Glutamatergic neuron (in vitro differentiated cells): ENCODE data around the gene IRF5. TPM values are rescaled to one million over a fixed set of nuclear protein-coding genes. Genes with fewer than 3 reads are reported as not detected.

Source experiments
- DNase-seq: peaks from one replicate; pipeline ENCODE4 v3.0.0; 2022
- H3K27ac Mint-ChIP-seq: one replicate; pipeline ENCODE4 v1.8.0; 2020; ENCODE audit warnings: mild to moderate bottlenecking, mixed read lengths, inconsistent platforms; ENCODE audit not compliant: unreplicated experiment
- H3K27me3 Mint-ChIP-seq: one replicate; pipeline ENCODE4 v1.8.0; 2020; ENCODE audit warnings: mild to moderate bottlenecking, moderate library complexity, mixed read lengths, inconsistent platforms; ENCODE audit not compliant: unreplicated experiment
- H3K36me3 Mint-ChIP-seq: one replicate; pipeline ENCODE4 v1.8.0; 2020; ENCODE audit warnings: mild to moderate bottlenecking, mixed read lengths, inconsistent platforms; ENCODE audit not compliant: unreplicated experiment
- H3K4me1 Mint-ChIP-seq: one replicate; pipeline ENCODE4 v1.8.0; 2020; ENCODE audit warnings: mild to moderate bottlenecking, low read depth, mixed read lengths, inconsistent platforms; ENCODE audit not compliant: unreplicated experiment
- H3K4me3 Mint-ChIP-seq: one replicate; pipeline ENCODE4 v1.8.0; 2020; ENCODE audit warnings: mild to moderate bottlenecking, mixed read lengths, inconsistent platforms; ENCODE audit not compliant: unreplicated experiment
- H3K9me3 Mint-ChIP-seq: one replicate; pipeline ENCODE4 v1.8.0; 2020; ENCODE audit warnings: mild to moderate bottlenecking, moderate library complexity, mixed read lengths, inconsistent platforms; ENCODE audit not compliant: unreplicated experiment
- CTCF ChIP-seq: fragments of 200-600 bp; sonication (generic); IDR thresholded peaks from one replicate; pipeline ENCODE4 v1.5.0; 2021; ENCODE audit not compliant: partially characterized antibody, unreplicated experiment
- total RNA-seq: library from RNA; stranded (reverse); fragmentation: NEBNext Ultra II Directional; extraction: Animal tissue kit (Norgen Biotek cat#: 25700); gene quantifications from one replicate; pipeline ENCODE4 v1.2.1, GENCODE V29; 2021; ENCODE audit not compliant: unreplicated experiment

The IRF5 gene
- total RNA-seq, 1 donor from 2014 or later: not detected

DNA sequence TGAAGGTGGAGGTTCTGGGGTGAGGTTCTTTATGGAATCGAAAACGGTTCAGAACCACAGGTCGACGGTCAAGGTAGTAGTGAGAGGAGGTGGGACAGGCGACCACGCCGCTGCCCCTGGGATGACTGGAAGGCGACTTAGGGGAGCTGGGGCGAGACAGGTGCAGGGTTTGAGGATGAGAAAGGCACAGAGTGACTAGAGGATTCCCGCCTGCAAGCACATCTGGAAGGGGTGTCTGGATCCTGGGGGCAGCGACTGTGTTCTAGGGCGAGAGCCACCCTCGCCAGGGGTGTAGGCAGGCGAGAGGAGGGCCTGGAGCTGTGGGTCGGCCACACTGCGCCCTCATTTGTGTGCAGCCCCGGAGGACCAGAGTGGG lies 468 bp upstream of the IRF5 start:
- TF ChIP-seq CTCF: no peak
- peak overlapping the region; percentile 77 for H3K4me3 Mint-ChIP-seq
- no peak for DNase-seq
- H3K9me3 Mint-ChIP-seq: peaks cover 6% of the 10 kb centered on the region
- peaks cover 19% of the 10 kb centered on the region for H3K27me3 Mint-ChIP-seq
- peaks cover 5% of the 10 kb centered on the region for H3K36me3 Mint-ChIP-seq
- no peak overlapping the region for H3K27ac Mint-ChIP-seq
- H3K4me1 Mint-ChIP-seq: peaks cover 12% of the 10 kb centered on the region

GRCh38 chr7:128938544-128939074 lies 882 bp downstream of the IRF5 start:
- Mint-ChIP-seq H3K36me3 (peaks cover 5% of the 10 kb centered on the region), H3K27ac (no peak overlapping the region), H3K9me3 (peaks cover 6% of the 10 kb centered on the region), H3K4me1 (peaks cover 12% of the 10 kb centered on the region), H3K4me3 (peak overlapping the region; percentile 74), H3K27me3 (peaks cover 17% of the 10 kb centered on the region)
- DNase-seq: no peak
- no peak for TF ChIP-seq CTCF

- Mint-ChIP-seq H3K27ac (no peak overlapping the region), H3K36me3 (peaks cover 5% of the 10 kb centered on the region), H3K27me3 (peaks cover 16% of the 10 kb centered on the region), H3K4me3 (no peak overlapping the region), H3K9me3 (peaks cover 6% of the 10 kb centered on the region), H3K4me1 (peaks cover 12% of the 10 kb centered on the region)
- no peak for DNase-seq
- TF ChIP-seq CTCF: no peak
Observed at GRCh38 chr7:128939075-128939860, 1.5 kb downstream of the IRF5 start.

GRCh38 chr7:128939861-128940410 lies 2.2 kb downstream of the IRF5 start:
- peaks cover 12% of the 10 kb centered on the region for H3K4me1 Mint-ChIP-seq
- H3K36me3 Mint-ChIP-seq: peaks cover 5% of the 10 kb centered on the region
- H3K4me3 Mint-ChIP-seq: no peak overlapping the region

More at GRCh38 chr7:128939861-128940410, 2.2 kb downstream of the IRF5 start:
- peaks cover 6% of the 10 kb centered on the region for H3K9me3 Mint-ChIP-seq
- peaks cover 16% of the 10 kb centered on the region for H3K27me3 Mint-ChIP-seq
- no peak for DNase-seq
- no peak overlapping the region for H3K27ac Mint-ChIP-seq
- no peak for TF ChIP-seq CTCF
